Measurements from ENCODE around the gene CASQ2.

- TF ChIP-seq JUN (IDR thresholded peaks at IDR 0.05; ENCODE audit: borderline replicate concordance, low read depth, low read length) (no peak), JUN (CRISPR knock-in tag; IDR thresholded peaks at IDR 0.05; ENCODE audit: borderline replicate concordance) (no peak), CTCF (IDR thresholded peaks at IDR 0.05 in 2 of 3, conservative IDR thresholded peaks at IDR 0.05 in 1 of 3; ENCODE audit: insufficient read depth in 2 of 3, low read depth in 1 of 3, low read length in 3 of 3) (no peak), RFX5 (IDR thresholded peaks at IDR 0.05; ENCODE audit: low read depth, low read length) (no peak), ZNF175 (CRISPR knock-in tag; IDR thresholded peaks at IDR 0.05; ENCODE audit: low read depth) (no peak), ETS1 (conservative IDR thresholded peaks at IDR 0.05; ENCODE audit: control insufficient read depth, low read depth, low read length) (no peak), ZNF23 (CRISPR knock-in tag; IDR thresholded peaks at IDR 0.05) (no peak), HMGXB4 (CRISPR knock-in tag; IDR thresholded peaks at IDR 0.05) (no peak), ZBTB17 (CRISPR knock-in tag; IDR thresholded peaks at IDR 0.05) (no peak), YY1 (IDR thresholded peaks at IDR 0.05; ENCODE audit: borderline replicate concordance in 1 of 3, control insufficient read depth in 1 of 3, extremely low read depth in 1 of 3, insufficient read depth in 3 of 3, insufficient read length in 1 of 3, insufficient replicate concordance in 2 of 3, low read depth in 1 of 3, low read length in 2 of 3) (no peak), SRSF9 (IDR thresholded peaks at IDR 0.05; ENCODE audit: borderline replicate concordance, low read depth, low read length) (no peak), ZC3H4 (CRISPR knock-in tag; IDR thresholded peaks at IDR 0.05; ENCODE audit: borderline replicate concordance) (no peak)
- TF ChIP-seq, protein P1, sequence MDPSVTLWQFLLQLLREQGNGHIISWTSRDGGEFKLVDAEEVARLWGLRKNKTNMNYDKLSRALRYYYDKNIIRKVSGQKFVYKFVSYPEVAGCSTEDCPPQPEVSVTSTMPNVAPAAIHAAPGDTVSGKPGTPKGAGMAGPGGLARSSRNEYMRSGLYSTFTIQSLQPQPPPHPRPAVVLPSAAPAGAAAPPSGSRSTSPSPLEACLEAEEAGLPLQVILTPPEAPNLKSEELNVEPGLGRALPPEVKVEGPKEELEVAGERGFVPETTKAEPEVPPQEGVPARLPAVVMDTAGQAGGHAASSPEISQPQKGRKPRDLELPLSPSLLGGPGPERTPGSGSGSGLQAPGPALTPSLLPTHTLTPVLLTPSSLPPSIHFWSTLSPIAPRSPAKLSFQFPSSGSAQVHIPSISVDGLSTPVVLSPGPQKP (CRISPR knock-in tag; IDR thresholded peaks at IDR 0.05): no peak
Measured at GRCh38 chr1:115712911-115713609, 55.5 kb downstream of the CASQ2 start.

Data from K562 (cell line).